Fibroblast of lung (primary cell): ENCODE data around the gene LRCH4. TPM values are rescaled to one million over a fixed set of nuclear protein-coding genes. Genes with fewer than 3 reads are reported as not detected.

Experiments used
- DNase-seq, 2 donors: peaks; one replicate each; pipeline versions ENCODE4 v3.0.0 to v3.0.0-alpha.2; 2010; ENCODE audit warnings: low read depth in 2 of 2
- H2AFZ ChIP-seq: 2 replicates; pipeline ENCODE4 v1.5.1; 2012; ENCODE audit warnings: low read length, control low read depth, inconsistent platforms
- H3K27ac ChIP-seq: 2 replicates; pipeline ENCODE4 v1.5.1; 2011; ENCODE audit warnings: low read length, control low read depth; ENCODE audit not compliant: insufficient read depth
- H3K27me3 ChIP-seq: 2 replicates; pipeline ENCODE4 v1.5.1; 2011; ENCODE audit warnings: mild to moderate bottlenecking, low read length; ENCODE audit not compliant: control insufficient read depth, insufficient read depth
- H3K36me3 ChIP-seq: 2 replicates; pipeline ENCODE4 v1.5.1; 2011; ENCODE audit warnings: low read length; ENCODE audit not compliant: control insufficient read depth, insufficient read depth
- H3K4me1 ChIP-seq: 2 replicates; pipeline ENCODE4 v1.5.1; 2011; ENCODE audit warnings: low read length; ENCODE audit not compliant: control insufficient read depth, insufficient read depth; ENCODE audit errors: extremely low read depth
- H3K4me2 ChIP-seq: 2 replicates; pipeline ENCODE4 v1.5.1; 2011; ENCODE audit warnings: low read length, control low read depth; ENCODE audit not compliant: insufficient read depth; ENCODE audit errors: extremely low read depth
- H3K4me3 ChIP-seq, 4 experiments: fragments of 200-600 bp in 1 of 4; sonication (generic) in 1 of 4; replicated peaks in 1 of 4; 2 replicates each; pipeline ENCODE4 v1.5.1; 2011 to 2016; ENCODE audit warnings: low read length in 4 of 4, low read depth in 3 of 4, mild to moderate bottlenecking in 3 of 4, control low read depth in 2 of 4, inconsistent platforms in 1 of 4, mixed read lengths in 1 of 4; ENCODE audit not compliant: insufficient read depth in 1 of 4; ENCODE audit errors: control extremely low read depth in 1 of 4
- H3K79me2 ChIP-seq: 2 replicates; pipeline ENCODE4 v1.5.1; 2012; ENCODE audit warnings: mild to moderate bottlenecking, low read length, inconsistent platforms; ENCODE audit not compliant: control insufficient read depth, insufficient read depth
- H3K9ac ChIP-seq: 2 replicates; pipeline ENCODE4 v1.5.1; 2011; ENCODE audit warnings: mild to moderate bottlenecking, low read length, control low read depth; ENCODE audit not compliant: insufficient read depth
- H3K9me3 ChIP-seq: 2 replicates; pipeline ENCODE4 v1.5.1; 2012; ENCODE audit warnings: low read depth, low read length; ENCODE audit not compliant: control insufficient read depth, insufficient read depth
- H4K20me1 ChIP-seq: 2 replicates; pipeline ENCODE4 v1.5.1; 2011; ENCODE audit warnings: low read length; ENCODE audit not compliant: control insufficient read depth, insufficient read depth; ENCODE audit errors: extremely low read depth
- EZH2 ChIP-seq: IDR thresholded peaks from 2 replicates; pipeline ENCODE4 v1.5.1; 2012; ENCODE audit warnings: low read length, control low read depth, mild to moderate bottlenecking; ENCODE audit errors: missing control alignments
- polyA plus RNA-seq, 2 donors: library from polyadenylated mRNA; depleted of rRNA in 1 of 2; stranded (reverse) in 1 of 2; unstranded in 1 of 2; fragments of >200 nt; gene quantifications; 2 replicates each; pipeline ENCODE4 v1.2.1, GENCODE V29; 2011 to 2012; ENCODE audit warnings: missing spikeins in 1 of 2
- total RNA-seq: library from RNA; depleted of rRNA; stranded (reverse); fragments of >200 nt; gene quantifications from 2 replicates; pipeline ENCODE4 v1.2.1, GENCODE V29; 2014
- TF ChIP-seq, protein P1 (sequence below), 2 donors: IDR thresholded peaks in 1 of 2; conservative IDR thresholded peaks in 1 of 2; 1 replicate in 1 of 2; 2 replicates in 1 of 2; pipeline ENCODE4 v1.5.1; 2011 to 2012; ENCODE audit warnings: low read length in 2 of 2, control low read depth in 1 of 2, inconsistent platforms in 1 of 2, low read depth in 1 of 2, mild to moderate bottlenecking in 1 of 2

The LRCH4 gene
- total and polyA plus RNA-seq, 2 donors (not counting 1 experiment from before 2014, with no cell fraction given) = 7.3 to 11.6 TPM

DNA sequence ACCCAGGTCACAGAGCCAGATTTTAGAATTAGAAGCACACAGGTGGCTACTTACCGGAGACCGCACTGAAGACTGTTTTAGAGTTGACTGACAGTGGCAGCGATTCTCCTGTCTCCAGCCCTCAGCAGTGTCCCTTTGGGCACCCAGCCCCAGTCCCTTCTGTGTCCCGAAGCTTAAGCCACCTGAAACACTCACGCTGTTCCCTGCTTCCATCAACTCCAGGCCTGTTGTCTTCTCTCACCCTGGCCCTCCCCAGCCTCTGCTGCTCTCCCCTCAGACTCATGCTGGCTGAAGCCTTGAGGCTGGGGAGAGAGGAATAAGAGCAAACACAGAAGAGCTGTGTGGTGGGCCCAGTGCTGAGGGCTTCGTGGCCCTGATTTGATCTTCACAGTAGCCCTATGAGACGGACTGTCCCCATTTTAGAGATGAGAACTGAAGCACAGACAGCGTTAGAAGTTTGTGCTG lies 22.8 kb downstream of the LRCH4 start:
- no peak for TF ChIP-seq EZH2
- TF ChIP-seq, protein P1, sequence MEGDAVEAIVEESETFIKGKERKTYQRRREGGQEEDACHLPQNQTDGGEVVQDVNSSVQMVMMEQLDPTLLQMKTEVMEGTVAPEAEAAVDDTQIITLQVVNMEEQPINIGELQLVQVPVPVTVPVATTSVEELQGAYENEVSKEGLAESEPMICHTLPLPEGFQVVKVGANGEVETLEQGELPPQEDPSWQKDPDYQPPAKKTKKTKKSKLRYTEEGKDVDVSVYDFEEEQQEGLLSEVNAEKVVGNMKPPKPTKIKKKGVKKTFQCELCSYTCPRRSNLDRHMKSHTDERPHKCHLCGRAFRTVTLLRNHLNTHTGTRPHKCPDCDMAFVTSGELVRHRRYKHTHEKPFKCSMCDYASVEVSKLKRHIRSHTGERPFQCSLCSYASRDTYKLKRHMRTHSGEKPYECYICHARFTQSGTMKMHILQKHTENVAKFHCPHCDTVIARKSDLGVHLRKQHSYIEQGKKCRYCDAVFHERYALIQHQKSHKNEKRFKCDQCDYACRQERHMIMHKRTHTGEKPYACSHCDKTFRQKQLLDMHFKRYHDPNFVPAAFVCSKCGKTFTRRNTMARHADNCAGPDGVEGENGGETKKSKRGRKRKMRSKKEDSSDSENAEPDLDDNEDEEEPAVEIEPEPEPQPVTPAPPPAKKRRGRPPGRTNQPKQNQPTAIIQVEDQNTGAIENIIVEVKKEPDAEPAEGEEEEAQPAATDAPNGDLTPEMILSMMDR (conservative IDR thresholded peaks at IDR 0.05 in 1 of 2, IDR thresholded peaks at IDR 0.05 in 1 of 2; ENCODE audit: low read depth in 1 of 2, low read length in 2 of 2) = no peak
- no peak overlapping the region for H3K27ac ChIP-seq
- H3K9ac ChIP-seq = no peak overlapping the region
- H3K36me3 ChIP-seq = peaks cover 1% of the 10 kb centered on the region
- H3K4me3 ChIP-seq = no peak overlapping the region
- H3K79me2 ChIP-seq = no peaks in the 10 kb centered on the region
- no peak for DNase-seq
- H2AFZ ChIP-seq = no peak overlapping the region
- no peaks in the 10 kb centered on the region for H3K27me3 ChIP-seq
- H3K4me1 ChIP-seq = no peaks in the 10 kb centered on the region
- H4K20me1 ChIP-seq = no peaks in the 10 kb centered on the region
- H3K9me3 ChIP-seq = no peaks in the 10 kb centered on the region
- H3K4me2 ChIP-seq = no peak overlapping the region

DNA sequence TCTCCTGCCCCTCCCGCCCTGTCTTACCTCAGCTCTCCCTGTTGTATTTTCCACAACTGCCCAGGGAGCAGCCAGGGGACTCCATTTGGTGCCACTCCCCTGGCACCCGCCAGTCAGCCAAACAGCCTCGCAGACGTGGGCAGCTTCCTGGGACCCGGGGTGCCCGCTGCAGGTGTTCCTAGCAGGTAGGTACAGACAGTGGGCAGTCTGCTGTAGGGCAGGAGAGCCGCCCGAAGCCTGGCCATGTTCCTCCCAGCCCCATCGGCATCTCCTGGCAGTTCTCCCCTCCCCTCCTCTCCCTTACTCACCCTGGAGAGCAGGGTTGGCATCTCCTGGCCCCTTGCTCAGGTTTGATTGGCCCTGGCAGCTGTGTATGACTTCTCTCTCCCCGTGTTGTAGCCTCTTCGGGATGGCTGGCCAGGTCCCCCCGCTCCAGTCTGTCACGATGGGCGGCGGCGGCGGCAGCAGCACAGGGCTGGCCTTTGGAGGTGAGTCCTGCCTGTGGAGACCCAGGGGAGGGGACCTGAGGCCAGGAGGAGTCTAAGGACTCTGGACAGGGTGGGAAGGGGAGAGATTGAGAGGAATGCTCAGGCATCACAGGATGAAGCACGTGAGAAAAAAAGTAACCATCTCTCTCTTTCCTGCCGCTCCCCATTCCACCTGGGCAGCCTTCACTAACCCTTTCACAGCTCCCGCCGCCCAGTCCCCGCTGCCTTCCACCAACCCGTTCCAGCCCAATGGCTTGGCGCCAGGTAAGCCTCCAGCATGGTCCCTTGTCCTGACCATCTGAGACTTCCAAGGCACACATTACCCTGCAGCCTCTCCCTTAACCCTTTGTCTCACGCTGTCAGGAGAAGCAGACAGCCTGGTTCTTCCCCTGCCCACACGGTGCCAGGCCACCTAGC lies 23.5 kb downstream of the LRCH4 start:
- Histone ChIP-seq H2AFZ (no peak overlapping the region), H4K20me1 (no peaks in the 10 kb centered on the region), H3K27ac (no peak overlapping the region), H3K36me3 (peaks cover 1% of the 10 kb centered on the region), H3K4me1 (no peaks in the 10 kb centered on the region), H3K4me2 (no peak overlapping the region), H3K79me2 (no peaks in the 10 kb centered on the region), H3K27me3 (no peaks in the 10 kb centered on the region), H3K9ac (no peak overlapping the region), H3K9me3 (no peaks in the 10 kb centered on the region), H3K4me3 (no peak overlapping the region)
- TF ChIP-seq, protein P1 (conservative IDR thresholded peaks at IDR 0.05 in 1 of 2, IDR thresholded peaks at IDR 0.05 in 1 of 2; ENCODE audit: low read depth in 1 of 2, low read length in 2 of 2) = no peak
- TF ChIP-seq EZH2 = no peak
- DNase-seq = no peak

GRCh38 chr7:100561491-100562194 lies 24.3 kb downstream of the LRCH4 start:
- Histone ChIP-seq H3K9ac (no peak overlapping the region), H3K36me3 (peaks cover 1% of the 10 kb centered on the region), H3K4me1 (no peaks in the 10 kb centered on the region), H2AFZ (no peak overlapping the region), H3K27me3 (no peaks in the 10 kb centered on the region), H3K79me2 (no peaks in the 10 kb centered on the region), H3K4me2 (no peak overlapping the region), H3K9me3 (no peaks in the 10 kb centered on the region), H4K20me1 (no peaks in the 10 kb centered on the region), H3K27ac (no peak overlapping the region), H3K4me3 (no peak overlapping the region)
- TF ChIP-seq, protein P1 (conservative IDR thresholded peaks at IDR 0.05 in 1 of 2, IDR thresholded peaks at IDR 0.05 in 1 of 2; ENCODE audit: low read depth in 1 of 2, low read length in 2 of 2) = no peak
- no peak for TF ChIP-seq EZH2
- no peak for DNase-seq
